GM12878 (cell line): ENCODE results near the gene ZNF33B. TPM values are rescaled to one million over a fixed set of nuclear protein-coding genes. Genes with fewer than 3 reads are reported as not detected.

Experiments used
- ATAC-seq: fragments of 200-7000 bp; cut with Tn5 transposase; 3 replicates; pipeline ENCODE4 v1.9.1; 2020; ENCODE audit warnings: mild to moderate bottlenecking, moderate library complexity
- BruUV-seq: library from RNA; stranded (reverse); fragments of 400-500 nt; replicated peaks from 2 replicates; lab custom pipeline; 2021; lab: Mats Ljungman, UMichigan
- CTCF ChIA-PET: fragments of 300-600 bp; sonication (Branson Sonifier 250); formaldehyde crosslinking; extraction: SDS; loops from one replicate; lab custom pipeline; 2021; ENCODE audit warnings: inconsistent platforms; lab: Yijun Ruan, JAX
- POLR2A ChIA-PET: fragments of 350-600 bp; formaldehyde crosslinking; extraction: SDS; loops from one replicate; lab custom pipeline; 2021; ENCODE audit warnings: inconsistent platforms; lab: Charles Lee
- RAD21 ChIA-PET: fragments of 300-600 bp; sonication (Branson Sonifier 250); formaldehyde crosslinking; loops from one replicate; lab custom pipeline; 2023; ENCODE audit warnings: antibody characterized with exemption; ENCODE audit not compliant: unreplicated experiment; lab: Charles Lee
- SMC1A ChIA-PET: fragments of 300-600 bp; sonication (Branson Sonifier 250); formaldehyde crosslinking; loops from one replicate; lab custom pipeline; 2023; ENCODE audit not compliant: unreplicated experiment, uncharacterized antibody; lab: Charles Lee
- DNase-seq: peaks from one replicate; pipeline ENCODE4 v3.0.0-alpha.2; 2011; ENCODE audit warnings: low read depth, low spot score
- FAIRE-seq: peaks from 3 replicates; lab custom pipeline; 2011; peaks lifted over from hg19 to GRCh38; lab: Jason Lieb, UNC
- H2AFZ ChIP-seq: 2 replicates; pipeline ENCODE4 v1.6.0; 2011; ENCODE audit warnings: low read depth, low read length, control low read depth; ENCODE audit not compliant: control insufficient read depth
- H3K27ac ChIP-seq: 2 replicates; pipeline ENCODE4 v1.5.1; 2011; ENCODE audit warnings: control low read depth; ENCODE audit not compliant: control insufficient read depth, insufficient read depth
- H3K27me3 ChIP-seq, 2 experiments: replicated peaks in 1 of 2; 2 replicates each; pipeline versions ENCODE4 v1.6.0 to v1.6.1; 2011; ENCODE audit warnings: low read length in 1 of 2; ENCODE audit not compliant: control insufficient read depth in 2 of 2, insufficient read depth in 2 of 2
- H3K36me3 ChIP-seq, 2 experiments: 2 replicates each; pipeline ENCODE4 v1.5.1; 2011; ENCODE audit warnings: low read length in 1 of 2; ENCODE audit not compliant: control insufficient read depth in 2 of 2, insufficient read depth in 2 of 2
- H3K4me1 ChIP-seq: 2 replicates; pipeline ENCODE4 v1.6.1; 2011; ENCODE audit warnings: mild to moderate bottlenecking, low read length, moderate library complexity, mixed read lengths; ENCODE audit not compliant: control insufficient read depth, insufficient read depth
- H3K4me2 ChIP-seq: 2 replicates; pipeline ENCODE4 v1.6.0; 2011; ENCODE audit warnings: control low read depth; ENCODE audit not compliant: control insufficient read depth, insufficient read depth
- H3K4me3 ChIP-seq: fragments of 200-600 bp; sonication (generic); 2 replicates; pipeline ENCODE4 v1.5.1; 2016
- H3K79me2 ChIP-seq: 2 replicates; pipeline ENCODE4 v1.6.0; 2011; ENCODE audit warnings: low read length; ENCODE audit not compliant: control insufficient read depth, insufficient read depth
- H3K9ac ChIP-seq: 2 replicates; pipeline ENCODE4 v1.8.0; 2011; ENCODE audit warnings: low read length, control low read depth, mixed read lengths; ENCODE audit not compliant: control insufficient read depth, insufficient read depth
- H3K9me3 ChIP-seq: replicated peaks from 3 replicates; pipeline ENCODE4 v1.5.1; 2011; ENCODE audit warnings: mild to moderate bottlenecking, low read length; ENCODE audit not compliant: control insufficient read depth, insufficient read depth
- H4K20me1 ChIP-seq: 2 replicates; pipeline ENCODE4 v1.6.0; 2011; ENCODE audit not compliant: control insufficient read depth, insufficient read depth
- ESRRA ChIP-seq: IDR thresholded peaks from 2 replicates; pipeline ENCODE4 v1.6.1; 2012; ENCODE audit warnings: mild to moderate bottlenecking, low read length, improper control_type of control experiment
- FOS ChIP-seq: IDR thresholded peaks from 3 replicates; pipeline ENCODE4 v1.6.1; 2011; ENCODE audit warnings: borderline replicate concordance; ENCODE audit not compliant: insufficient read length; ENCODE audit errors: extremely low read depth
- GABPA ChIP-seq: IDR thresholded peaks from 2 replicates; pipeline ENCODE4 v1.6.1; 2014; ENCODE audit warnings: antibody characterized with exemption, low read depth, mild to moderate bottlenecking, inconsistent platforms
- JUND ChIP-seq: IDR thresholded peaks from 2 replicates; pipeline ENCODE4 v1.6.1; 2012; ENCODE audit warnings: low read depth, mild to moderate bottlenecking, low read length, improper control_type of control experiment, moderate library complexity
- MEF2A ChIP-seq: IDR thresholded peaks from 2 replicates; pipeline ENCODE4 v1.6.1; 2011; ENCODE audit warnings: low read depth, mild to moderate bottlenecking, low read length, moderate library complexity; ENCODE audit not compliant: insufficient read depth
- MTA2 ChIP-seq: fragments of 450-650 bp; IDR thresholded peaks from 2 replicates; pipeline ENCODE4 v1.6.1; 2016; ENCODE audit warnings: low read depth, mild to moderate bottlenecking, moderate library complexity
- MXI1 ChIP-seq: fragments of 150-350 bp; IDR thresholded peaks from 2 replicates; pipeline ENCODE4 v1.6.1; 2011; ENCODE audit warnings: low read depth, mild to moderate bottlenecking, inconsistent platforms, low read length, improper control_type of control experiment
- RB1 ChIP-seq: fragments of 450-650 bp; formaldehyde crosslinking; IDR thresholded peaks from 2 replicates; pipeline ENCODE4 v1.6.1; 2017; ENCODE audit warnings: mild to moderate bottlenecking, borderline replicate concordance
- SP1 ChIP-seq: IDR thresholded peaks from one replicate; pipeline ENCODE4 v1.6.1; 2011; ENCODE audit warnings: low read depth, low read length
- ZNF384 ChIP-seq: IDR thresholded peaks from 2 replicates; pipeline ENCODE4 v1.6.1; 2012; ENCODE audit warnings: low read depth, mild to moderate bottlenecking, low read length, improper control_type of control experiment, borderline replicate concordance
- WGBS: methylation state at CpG from one replicate; pipeline ENCODE4 v1.1.6; 2016; ENCODE audit warnings: low lambda C conversion rate; ENCODE audit not compliant: insufficient replicate concordance, insufficient coverage; ENCODE audit errors: missing lambda C conversion rate; 5-methylcytosine and 5-hydroxymethylcytosine counted together
- in situ Hi-C: fragments of 300-500 bp; cut with MboI; formaldehyde crosslinking; loops from 9 replicates; pipeline ENCODE4 v1.14.3; 2018; ENCODE audit warnings: mixed read lengths
- intact Hi-C: fragments of 100-400 bp; cut with micrococcal nuclease; formaldehyde crosslinking; loops from one replicate; pipeline ENCODE4 v1.14.2; 2022; ENCODE audit not compliant: unreplicated experiment
- polyA plus RNA-seq, 11 experiments: library from polyadenylated mRNA; depleted of rRNA in 4 of 11; unstranded in 6 of 11; stranded (reverse) in 5 of 11; fragments of >200 nt; fragmentation: Nextera tagmentation in 4 of 11; fragmentation: Illumina TruSeq in 1 of 11; extraction: Ambion mirVana in 4 of 11; extraction: Trizol in 1 of 11; gene quantifications; 1 replicate in 1 of 11; 2 replicates in 10 of 11; pipeline versions ENCODE4 v1.2.1 to v1.2.3, GENCODE V29; 2011 to 2016; ENCODE audit warnings: inconsistent platforms in 2 of 11, missing spikeins in 2 of 11, low read depth in 1 of 11
- total RNA-seq, 4 experiments: library from RNA; depleted of rRNA in 3 of 4; stranded (reverse); fragments of >200 nt in 3 of 4; fragmentation: Illumina TruSeq in 1 of 4; extraction: Trizol in 1 of 4; gene quantifications; 2 replicates each; pipeline versions ENCODE4 v1.2.1 to v1.2.3, GENCODE V29; 2013 to 2021
- TF ChIP-seq, protein P1 (sequence below): fragments of 450-650 bp; IDR thresholded peaks from 2 replicates; pipeline ENCODE4 v1.6.1; 2016; ENCODE audit warnings: mild to moderate bottlenecking

Gene ZNF33B
- total and polyA plus RNA-seq, 10 of the 15 experiments (the other 5 are each of a cell fraction or from before 2014, with no cell fraction given) = 5.3 to 19.7 (median 9.3) TPM

GRCh38 chr10:42544945-42545344 is 93.4 kb downstream of the ZNF33B start:
- Histone ChIP-seq H3K79me2 (no peaks in the 10 kb centered on the region), H3K36me3 (no peaks in the 10 kb centered on the region; a peak in 1 of 4 replicates), H3K4me1 (no peaks in the 10 kb centered on the region), H3K4me2 (no peak overlapping the region), H2AFZ (no peak overlapping the region), H3K4me3 (no peak overlapping the region), H3K9me3 (peaks cover 1% of the 10 kb centered on the region; the same call in 2 of the 3 replicates), H3K9ac (no peak overlapping the region), H4K20me1 (no peaks in the 10 kb centered on the region), H3K27ac (no peak overlapping the region), H3K27me3 (no peaks in the 10 kb centered on the region)
- in situ Hi-C loops = no loop called here
- RAD21 ChIA-PET = no interaction called here
- ATAC-seq = no peak
- intact Hi-C loops = no loop called here
- BruUV-seq = no TSS peak
- SMC1A ChIA-PET = no interaction called here
- no peak for TF ChIP-seq ESRRA
- TF ChIP-seq SP1 = no peak
- no peak for TF ChIP-seq JUND
- TF ChIP-seq MEF2A = no peak
- TF ChIP-seq RB1 = no peak
- no peak for TF ChIP-seq FOS
- DNase-seq = no peak
- FAIRE-seq = no peak
- CTCF ChIA-PET = no interaction called here
- POLR2A ChIA-PET = no interaction called here

GRCh38 chr10:42543840-42544372 is 94.5 kb downstream of the ZNF33B start:
- FAIRE-seq (no peak), ATAC-seq (no peak), DNase-seq (no peak)
- RAD21 ChIA-PET = no interaction called here
- peaks cover 0 to 2% of the 10 kb centered on the region in 2 experiments; a peak in 2 of 4 replicates for H3K36me3 ChIP-seq
- H3K9me3 ChIP-seq = peaks cover 5% of the 10 kb centered on the region; the same call in 2 of the 3 replicates
- H3K27me3 ChIP-seq = no peaks in the 10 kb centered on the region
- no peak overlapping the region for H3K27ac ChIP-seq
- H3K4me2 ChIP-seq = no peak overlapping the region
- intact Hi-C loops (no loop called here), in situ Hi-C loops (no loop called here)
- no peak for TF ChIP-seq ZNF384
- no peak for TF ChIP-seq MTA2
- no peak for TF ChIP-seq MXI1
- no peak for TF ChIP-seq GABPA
- TF ChIP-seq, protein P1, sequence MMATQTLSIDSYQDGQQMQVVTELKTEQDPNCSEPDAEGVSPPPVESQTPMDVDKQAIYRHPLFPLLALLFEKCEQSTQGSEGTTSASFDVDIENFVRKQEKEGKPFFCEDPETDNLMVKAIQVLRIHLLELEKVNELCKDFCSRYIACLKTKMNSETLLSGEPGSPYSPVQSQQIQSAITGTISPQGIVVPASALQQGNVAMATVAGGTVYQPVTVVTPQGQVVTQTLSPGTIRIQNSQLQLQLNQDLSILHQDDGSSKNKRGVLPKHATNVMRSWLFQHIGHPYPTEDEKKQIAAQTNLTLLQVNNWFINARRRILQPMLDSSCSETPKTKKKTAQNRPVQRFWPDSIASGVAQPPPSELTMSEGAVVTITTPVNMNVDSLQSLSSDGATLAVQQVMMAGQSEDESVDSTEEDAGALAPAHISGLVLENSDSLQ = no peak
- H3K79me2 ChIP-seq = no peaks in the 10 kb centered on the region
- no peak overlapping the region for H2AFZ ChIP-seq
- no TSS peak for BruUV-seq
- H3K4me1 ChIP-seq = no peaks in the 10 kb centered on the region
- SMC1A ChIA-PET = no interaction called here
- no peak overlapping the region for H3K4me3 ChIP-seq
- CTCF ChIA-PET = interaction anchor here (0.6 kb wide), 1 partner anchor 9 kb away, joined by 3 read pairs; no protein-coding TSS in a partner anchor
- H3K9ac ChIP-seq = no peak overlapping the region
- no peaks in the 10 kb centered on the region for H4K20me1 ChIP-seq
- POLR2A ChIA-PET = no interaction called here
- 83% methylated on average over 5 of the region's 5 CpGs for WGBS
